WTC11 (cell line): ENCODE data around the gene UPK3A. TPM values are rescaled to one million over a fixed set of nuclear protein-coding genes. Genes with fewer than 3 reads are reported as not detected.

Experiments used
- ATAC-seq: fragments of 200-7000 bp; cut with Tn5 transposase; 2 replicates; pipeline ENCODE4 v1.10.0; 2021; ENCODE audit warnings: mild to moderate bottlenecking, moderate library complexity
- CTCF ChIA-PET: fragments of 300-600 bp; sonication (Branson Sonifier 250); formaldehyde crosslinking; loops from one replicate; lab custom pipeline; 2021; ENCODE audit warnings: antibody characterized with exemption; lab: Charles Lee
- POLR2A ChIA-PET: fragments of 350-600 bp; sonication (Branson Sonifier 250); formaldehyde crosslinking; loops from one replicate; lab custom pipeline; 2021; ENCODE audit warnings: antibody characterized with exemption; lab: Charles Lee
- DNase-seq: peaks from one replicate; pipeline ENCODE4 v3.0.0; 2021; ENCODE audit warnings: low spot score
- H3K27ac Mint-ChIP-seq: 2 replicates; pipeline ENCODE4 v1.8.0; 2021; ENCODE audit warnings: mixed read lengths
- H3K27me3 Mint-ChIP-seq: 2 replicates; pipeline ENCODE4 v1.8.0; 2021; ENCODE audit warnings: low read depth, mild to moderate bottlenecking, moderate library complexity, mixed read lengths
- H3K36me3 Mint-ChIP-seq: 2 replicates; pipeline ENCODE4 v1.8.0; 2021; ENCODE audit warnings: mixed read lengths
- H3K4me1 Mint-ChIP-seq: 2 replicates; pipeline ENCODE4 v1.8.0; 2022; ENCODE audit warnings: mixed read lengths
- H3K4me3 Mint-ChIP-seq: 2 replicates; pipeline ENCODE4 v1.8.0; 2021; ENCODE audit warnings: mild to moderate bottlenecking, moderate library complexity, mixed read lengths
- H3K9me3 Mint-ChIP-seq: 2 replicates; pipeline ENCODE4 v1.8.0; 2021; ENCODE audit warnings: mixed read lengths
- ATF2 ChIP-seq: sonication (generic); formaldehyde crosslinking; IDR thresholded peaks from 2 replicates; pipeline ENCODE4 v1.8.1; 2022; ENCODE audit warnings: low read depth, missing genetic modification reagents, borderline replicate concordance
- ATF3 ChIP-seq: sonication (generic); formaldehyde crosslinking; conservative IDR thresholded peaks from 2 replicates; pipeline ENCODE4 v1.8.1; 2022; ENCODE audit warnings: mild to moderate bottlenecking, missing genetic modification reagents
- ATF6 ChIP-seq: sonication (generic); formaldehyde crosslinking; IDR thresholded peaks from 2 replicates; pipeline ENCODE4 v1.8.1; 2023; ENCODE audit warnings: mild to moderate bottlenecking, missing genetic modification reagents
- CBFB ChIP-seq: sonication (generic); formaldehyde crosslinking; IDR thresholded peaks from 2 replicates; pipeline ENCODE4 v1.8.1; 2022; ENCODE audit warnings: mild to moderate bottlenecking, low read depth, missing genetic modification reagents
- E2F4 ChIP-seq: sonication (generic); formaldehyde crosslinking; IDR thresholded peaks from 2 replicates; pipeline ENCODE4 v1.8.1; 2022; ENCODE audit warnings: low read depth, mild to moderate bottlenecking, moderate library complexity, missing genetic modification reagents, borderline replicate concordance
- ELF4 ChIP-seq: sonication (generic); formaldehyde crosslinking; IDR thresholded peaks from 2 replicates; pipeline ENCODE4 v1.8.1; 2022; ENCODE audit warnings: low read depth, mild to moderate bottlenecking, moderate library complexity, missing genetic modification reagents
- ERG ChIP-seq: fragments of 250-450 bp; sonication (Bioruptor Pico); IDR thresholded peaks from 2 replicates; pipeline ENCODE4 v1.8.0; 2021; ENCODE audit warnings: mild to moderate bottlenecking
- FOXJ3 ChIP-seq: sonication (generic); formaldehyde crosslinking; IDR thresholded peaks from 2 replicates; pipeline ENCODE4 v1.9.0; 2021; ENCODE audit warnings: missing genetic modification reagents, mild to moderate bottlenecking, borderline replicate concordance
- GRHL2 ChIP-seq: fragments of 250-450 bp; sonication (Bioruptor Pico); IDR thresholded peaks from 2 replicates; pipeline ENCODE4 v1.8.0; 2022; ENCODE audit warnings: mild to moderate bottlenecking, moderate library complexity; ENCODE audit not compliant: insufficient replicate concordance, severe bottlenecking
- IRF2 ChIP-seq: sonication (generic); formaldehyde crosslinking; IDR thresholded peaks from 2 replicates; pipeline ENCODE4 v1.8.0; 2022; ENCODE audit warnings: low read depth, missing genetic modification reagents, borderline replicate concordance
- JUN ChIP-seq: sonication (generic); formaldehyde crosslinking; IDR thresholded peaks from 2 replicates; pipeline ENCODE4 v1.8.0; 2023; ENCODE audit warnings: mild to moderate bottlenecking, missing genetic modification reagents
- MXD4 ChIP-seq: fragments of 250-450 bp; sonication (Bioruptor Pico); IDR thresholded peaks from 2 replicates; pipeline ENCODE4 v1.8.0; 2021; ENCODE audit warnings: mild to moderate bottlenecking, moderate library complexity, borderline replicate concordance
- MYBL2 ChIP-seq: sonication (generic); formaldehyde crosslinking; IDR thresholded peaks from 2 replicates; pipeline ENCODE4 v1.8.1; 2023; ENCODE audit warnings: mild to moderate bottlenecking, moderate library complexity, missing genetic modification reagents
- TEAD4 ChIP-seq: sonication (generic); formaldehyde crosslinking; IDR thresholded peaks from 2 replicates; pipeline ENCODE4 v1.8.0; 2022; ENCODE audit warnings: mild to moderate bottlenecking, missing genetic modification reagents
- TP53 ChIP-seq: sonication (generic); formaldehyde crosslinking; IDR thresholded peaks from 2 replicates; pipeline ENCODE4 v1.8.1; 2023; ENCODE audit warnings: mild to moderate bottlenecking, missing genetic modification reagents
- ZBTB21 ChIP-seq: sonication (generic); formaldehyde crosslinking; IDR thresholded peaks from 2 replicates; pipeline ENCODE4 v1.8.1; 2023; ENCODE audit warnings: mild to moderate bottlenecking, missing genetic modification reagents, borderline replicate concordance
- ZNF425 ChIP-seq: fragments of 250-450 bp; sonication (Bioruptor Pico); conservative IDR thresholded peaks from 2 replicates; pipeline ENCODE4 v1.9.0; 2021; ENCODE audit warnings: mild to moderate bottlenecking
- total RNA-seq: library from RNA; stranded (reverse); gene quantifications from 3 replicates; pipeline ENCODE4 v1.2.3, GENCODE V29; 2021

Gene UPK3A
- total RNA-seq, 1 experiment from 2014 or later, result 0.37 TPM

GRCh38 chr22:45286854-45287551 lies 2.3 kb downstream of the UPK3A start:
- no peak for TF ChIP-seq ELF4 (CRISPR knock-in tag)
- no peak for TF ChIP-seq ATF3 (CRISPR knock-in tag)
- no peak for TF ChIP-seq TEAD4 (CRISPR knock-in tag)
- no peak for TF ChIP-seq JUN (CRISPR knock-in tag)
- no peak for TF ChIP-seq ATF6 (CRISPR knock-in tag)
- TF ChIP-seq CBFB (CRISPR knock-in tag), result no peak
- TF ChIP-seq ERG (CRISPR knock-in tag), result no peak
- TF ChIP-seq E2F4 (CRISPR knock-in tag), result no peak
- no peak for TF ChIP-seq GRHL2 (CRISPR knock-in tag)
- no peak for TF ChIP-seq IRF2 (CRISPR knock-in tag)
- TF ChIP-seq MYBL2 (CRISPR knock-in tag), result no peak
- no peak for TF ChIP-seq MXD4 (CRISPR knock-in tag)
- TF ChIP-seq FOXJ3 (CRISPR knock-in tag), result no peak
- no peak for TF ChIP-seq ZNF425 (CRISPR knock-in tag)
- TF ChIP-seq TP53 (CRISPR knock-in tag), result no peak
- no peak for TF ChIP-seq ATF2 (CRISPR knock-in tag)
- no peak for TF ChIP-seq ZBTB21 (CRISPR knock-in tag)
- CTCF ChIA-PET, result interaction anchor here (1.3 to 2.1 kb wide), 2 partner anchors 111 to 175 kb away, joined by 3 to 5 read pairs; no protein-coding TSS in a partner anchor
- H3K9me3 Mint-ChIP-seq, result no peaks in the 10 kb centered on the region
- no peak overlapping the region for H3K4me3 Mint-ChIP-seq
- DNase-seq, result no peak
- no peak overlapping the region for H3K27ac Mint-ChIP-seq
- H3K4me1 Mint-ChIP-seq, result peaks cover 11% of the 10 kb centered on the region
- no peaks in the 10 kb centered on the region for H3K36me3 Mint-ChIP-seq
- ATAC-seq, result no peak
- POLR2A ChIA-PET, result no interaction called here
- peaks cover 48% of the 10 kb centered on the region for H3K27me3 Mint-ChIP-seq
